HG03280 (cell line): ENCODE measurements around the gene MAG.

Source experiments
- ATAC-seq: cut with Tn5 transposase; IDR thresholded peaks from one replicate; pipeline ENCODE4 v1.9.1; 2021; ENCODE audit warnings: mild to moderate bottlenecking, moderate library complexity; ENCODE audit not compliant: unreplicated experiment

MAG gene

GRCh38 chr19:35341565-35342225 lies 49.7 kb downstream of the MAG start:
- ATAC-seq = no peak

DNA sequence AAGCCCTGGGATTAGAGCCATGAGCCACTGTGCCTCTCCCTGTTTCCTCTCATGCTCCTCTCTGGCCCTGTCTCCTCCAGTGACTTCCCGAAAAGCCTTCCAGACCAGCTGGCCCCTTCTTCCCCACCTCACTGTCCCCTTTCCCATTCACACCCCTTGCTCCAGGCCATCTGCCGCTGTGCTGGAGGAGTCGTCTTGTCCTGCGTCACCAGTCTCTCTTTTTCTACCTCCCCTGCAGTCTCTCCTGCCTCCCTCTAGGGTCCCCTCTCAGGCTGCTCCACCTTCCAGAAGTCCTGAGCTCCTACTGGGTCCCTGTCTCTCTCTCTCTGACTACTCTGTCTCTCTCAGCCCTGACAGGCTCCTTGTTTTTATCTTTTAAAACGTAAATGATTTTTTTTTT lies 50.5 kb downstream of the MAG start:
- ATAC-seq = no peak

GRCh38 chr19:35344511-35345031 lies 52.6 kb downstream of the MAG start:
- no peak for ATAC-seq

GRCh38 chr19:35345671-35346111 lies 53.7 kb downstream of the MAG start:
- ATAC-seq = no peak

DNA sequence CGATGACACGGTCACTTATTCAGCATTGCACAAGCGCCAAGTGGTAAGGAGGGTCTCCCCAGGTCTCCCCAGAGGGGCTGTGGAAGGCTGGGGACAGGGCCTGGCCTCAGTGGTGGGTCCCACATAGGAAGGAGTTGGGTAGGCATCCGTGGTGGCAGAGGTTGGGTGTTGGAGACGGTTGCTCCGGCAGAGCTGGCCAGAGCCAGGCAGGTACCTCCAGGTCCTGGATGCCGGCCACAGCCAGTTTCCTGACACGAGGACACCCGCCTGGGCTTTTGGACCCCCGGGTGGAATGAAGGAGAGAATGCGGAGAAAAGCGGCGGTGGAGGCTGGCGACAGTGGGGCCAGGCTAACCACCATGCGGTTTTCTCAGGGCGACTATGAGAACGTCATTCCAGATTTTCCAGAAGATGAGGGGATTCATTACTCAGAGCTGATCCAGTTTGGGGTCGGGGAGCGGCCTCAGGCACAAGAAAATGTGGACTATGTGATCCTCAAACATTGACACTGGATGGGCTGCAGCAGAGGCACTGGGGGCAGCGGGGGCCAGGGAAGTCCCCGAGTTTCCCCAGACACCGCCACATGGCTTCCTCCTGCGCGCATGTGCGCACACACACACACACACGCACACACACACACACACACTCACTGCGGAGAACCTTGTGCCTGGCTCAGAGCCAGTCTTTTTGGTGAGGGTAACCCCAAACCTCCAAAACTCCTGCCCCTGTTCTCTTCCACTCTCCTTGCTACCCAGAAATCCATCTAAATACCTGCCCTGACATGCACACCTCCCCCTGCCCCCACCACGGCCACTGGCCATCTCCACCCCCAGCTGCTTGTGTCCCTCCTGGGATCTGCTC lies 54.5 kb downstream of the MAG start:
- no peak for ATAC-seq

GRCh38 chr19:35347171-35347929 lies 55.4 kb downstream of the MAG start, which contains the start of gene FFAR1:
FFAR1 (plus strand) TSS chr19:35347902; CDS start chr19:35351552, 3,650 bp downstream.
- peak; percentile 48 for ATAC-seq

DNA sequence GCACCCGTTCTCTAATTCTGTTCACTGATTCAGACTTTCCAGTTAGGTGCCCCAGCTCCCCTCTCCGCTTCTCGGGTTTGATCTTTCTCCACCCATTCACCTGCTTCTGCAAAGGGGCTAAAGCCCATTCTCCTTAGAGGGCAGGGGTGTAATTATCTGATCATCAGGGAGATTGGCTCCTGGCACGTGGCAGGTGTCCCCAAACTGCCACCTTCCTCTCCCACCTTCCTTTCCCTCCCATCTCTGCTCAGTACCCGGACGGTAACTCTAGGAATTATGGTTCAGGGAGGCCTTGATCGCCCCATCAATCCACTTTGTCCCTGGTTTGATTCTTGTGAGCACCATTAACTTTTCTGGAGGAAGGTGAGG lies 56.0 kb downstream of the MAG start:
- ATAC-seq = no peak

GRCh38 chr19:35348911-35349611 lies 57.1 kb downstream of the MAG start:
- ATAC-seq = no peak

GRCh38 chr19:35349614-35350521 lies 57.9 kb downstream of the MAG start:
- ATAC-seq = no peak

GRCh38 chr19:35350591-35350990 lies 58.6 kb downstream of the MAG start:
- no peak for ATAC-seq

DNA sequence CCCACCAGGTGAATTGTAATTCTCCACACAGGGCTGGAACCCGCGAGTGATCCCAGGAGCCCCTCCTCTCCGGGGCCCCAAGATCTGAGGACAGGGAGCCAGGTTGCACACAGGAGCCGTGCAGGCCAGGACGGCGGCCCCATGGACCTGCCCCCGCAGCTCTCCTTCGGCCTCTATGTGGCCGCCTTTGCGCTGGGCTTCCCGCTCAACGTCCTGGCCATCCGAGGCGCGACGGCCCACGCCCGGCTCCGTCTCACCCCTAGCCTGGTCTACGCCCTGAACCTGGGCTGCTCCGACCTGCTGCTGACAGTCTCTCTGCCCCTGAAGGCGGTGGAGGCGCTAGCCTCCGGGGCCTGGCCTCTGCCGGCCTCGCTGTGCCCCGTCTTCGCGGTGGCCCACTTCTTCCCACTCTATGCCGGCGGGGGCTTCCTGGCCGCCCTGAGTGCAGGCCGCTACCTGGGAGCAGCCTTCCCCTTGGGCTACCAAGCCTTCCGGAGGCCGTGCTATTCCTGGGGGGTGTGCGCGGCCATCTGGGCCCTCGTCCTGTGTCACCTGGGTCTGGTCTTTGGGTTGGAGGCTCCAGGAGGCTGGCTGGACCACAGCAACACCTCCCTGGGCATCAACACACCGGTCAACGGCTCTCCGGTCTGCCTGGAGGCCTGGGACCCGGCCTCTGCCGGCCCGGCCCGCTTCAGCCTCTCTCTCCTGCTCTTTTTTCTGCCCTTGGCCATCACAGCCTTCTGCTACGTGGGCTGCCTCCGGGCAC lies 59.6 kb downstream of the MAG start:
- no peak for ATAC-seq

DNA sequence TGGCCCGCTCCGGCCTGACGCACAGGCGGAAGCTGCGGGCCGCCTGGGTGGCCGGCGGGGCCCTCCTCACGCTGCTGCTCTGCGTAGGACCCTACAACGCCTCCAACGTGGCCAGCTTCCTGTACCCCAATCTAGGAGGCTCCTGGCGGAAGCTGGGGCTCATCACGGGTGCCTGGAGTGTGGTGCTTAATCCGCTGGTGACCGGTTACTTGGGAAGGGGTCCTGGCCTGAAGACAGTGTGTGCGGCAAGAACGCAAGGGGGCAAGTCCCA lies 60.2 kb downstream of the MAG start:
- ATAC-seq = no peak

DNA sequence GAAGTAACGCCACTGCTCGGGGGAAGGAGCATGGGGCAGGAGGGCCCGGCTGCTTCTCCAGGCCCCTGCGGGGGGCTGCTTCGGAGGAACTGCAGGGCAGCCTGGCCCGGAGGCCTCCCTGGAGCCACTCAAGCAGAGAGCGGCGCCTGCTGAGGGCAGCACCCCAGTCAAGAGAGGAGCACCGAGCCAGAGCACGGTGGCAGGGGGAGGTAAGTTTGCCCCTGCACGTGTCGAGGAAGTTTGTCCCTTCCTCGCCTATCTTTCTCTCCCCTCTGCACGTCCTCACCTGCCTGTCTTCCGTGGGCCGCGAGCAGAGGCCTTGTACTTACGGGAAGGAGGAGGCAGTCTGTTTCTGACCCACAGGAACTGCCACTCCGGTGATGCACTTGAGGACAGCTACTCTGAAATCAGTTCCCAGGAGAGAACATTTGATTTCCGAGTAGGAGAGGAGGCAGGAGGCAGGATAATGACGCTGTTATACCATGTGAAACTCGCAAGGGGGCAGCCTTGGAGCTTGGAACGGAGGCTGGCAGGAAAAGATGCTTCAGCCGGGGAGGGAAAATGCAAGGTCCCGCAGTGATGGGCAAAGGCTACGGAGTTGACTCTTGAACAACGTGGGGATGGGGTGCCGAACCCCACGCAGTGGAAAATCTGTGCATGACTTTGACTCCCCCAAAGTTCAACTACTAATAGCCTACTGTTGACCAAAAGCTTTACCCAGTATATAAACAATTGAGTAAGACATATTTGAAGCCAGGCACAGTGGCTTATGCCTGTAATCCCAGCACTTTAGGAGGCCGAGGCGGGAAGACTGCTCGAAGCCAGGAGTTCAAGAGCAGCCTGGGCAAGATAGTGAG lies 60.7 kb downstream of the MAG start:
- ATAC-seq = no peak

GRCh38 chr19:35353635-35354034 lies 61.7 kb downstream of the MAG start:
- no peak for ATAC-seq

DNA sequence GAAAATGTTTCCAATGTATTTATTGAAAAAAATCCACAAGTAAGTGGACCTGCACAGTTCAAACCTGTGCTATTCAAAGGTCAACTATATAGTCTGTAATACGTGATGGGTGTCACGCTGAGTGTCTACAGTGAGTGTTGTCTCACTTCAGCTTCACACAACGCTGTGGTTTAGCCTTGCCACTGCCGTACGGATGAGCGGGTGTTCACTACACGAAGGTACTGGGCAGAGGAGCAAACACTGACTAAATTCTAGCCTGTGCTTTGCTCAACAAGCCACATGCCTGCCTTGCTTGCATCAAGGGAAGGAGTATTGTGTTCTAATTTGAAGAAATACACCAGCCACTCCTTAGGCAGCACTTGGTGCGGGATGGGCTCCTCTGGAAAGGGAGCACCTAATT lies 62.9 kb downstream of the MAG start:
- no peak for ATAC-seq

- ATAC-seq = no peak
Observed at GRCh38 chr19:35355791-35356460, 64.0 kb downstream of the MAG start.

GRCh38 chr19:35357867-35358573 lies 66.1 kb downstream of the MAG start, which contains the start of gene FFAR3:
FFAR3 (plus strand) TSS chr19:35358460; CDS start chr19:35358891, 431 bp downstream.
- ATAC-seq = no peak
